Muscle layer of duodenum (tissue), 2 donors: ENCODE results near the gene RAB38.

ENCODE experiments used
- H3K27ac ChIP-seq: one replicate; pipeline ENCODE4 v1.7.0; 2013; ENCODE audit warnings: mild to moderate bottlenecking, low read length
- H3K27me3 ChIP-seq: one replicate; pipeline ENCODE4 v1.7.0; 2013; ENCODE audit warnings: low read depth, mild to moderate bottlenecking, control low read depth, low read length
- H3K36me3 ChIP-seq, 2 donors: one replicate each; pipeline ENCODE4 v1.7.0; 2013; ENCODE audit warnings: low read length in 2 of 2, control low read depth in 1 of 2, mild to moderate bottlenecking in 1 of 2; ENCODE audit not compliant: insufficient read depth in 2 of 2, control insufficient read depth in 1 of 2
- H3K4me1 ChIP-seq, 2 donors: one replicate each; pipeline ENCODE4 v1.7.0; 2013; ENCODE audit warnings: low read length in 2 of 2, mild to moderate bottlenecking in 2 of 2, control low read depth in 1 of 2, moderate library complexity in 1 of 2; ENCODE audit not compliant: insufficient read depth in 2 of 2, control insufficient read depth in 1 of 2
- H3K4me3 ChIP-seq, 2 donors: one replicate each; pipeline ENCODE4 v1.7.0; 2013; ENCODE audit warnings: low read length in 2 of 2, low read depth in 1 of 2, mild to moderate bottlenecking in 1 of 2
- H3K9me3 ChIP-seq, 2 donors: one replicate each; pipeline ENCODE4 v1.7.0; 2013; ENCODE audit warnings: low read length in 2 of 2, control low read depth in 1 of 2, mild to moderate bottlenecking in 1 of 2; ENCODE audit not compliant: control insufficient read depth in 1 of 2
- donor health status: healthy.

The RAB38 gene

DNA sequence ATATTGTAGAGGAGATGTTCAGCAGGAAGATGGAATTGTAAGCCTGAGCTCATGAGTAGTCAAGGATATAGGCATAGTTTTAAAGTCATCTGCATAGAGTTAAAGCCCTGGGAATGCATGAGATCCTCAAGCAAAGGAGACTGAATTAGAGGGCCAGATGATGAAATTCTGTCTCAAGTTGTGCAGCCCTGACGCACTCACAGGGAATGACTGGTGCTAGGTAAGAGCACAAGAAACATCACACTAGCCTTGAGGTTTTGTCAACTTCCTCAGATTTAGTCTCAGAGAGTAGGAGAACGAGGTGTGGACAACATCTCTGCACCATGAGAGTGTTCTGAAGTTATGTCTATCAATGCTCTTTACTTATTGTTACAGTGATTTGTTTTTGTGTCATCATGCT lies 5.8 kb downstream of the RAB38 start:
- Histone ChIP-seq H3K4me3 (no peak overlapping the region), H3K27ac (no peak overlapping the region), H3K27me3 (no peaks in the 10 kb centered on the region), H3K4me1 (no peaks in the 10 kb centered on the region), H3K36me3 (no peaks in the 10 kb centered on the region), H3K9me3 (no peaks in the 10 kb centered on the region)

DNA sequence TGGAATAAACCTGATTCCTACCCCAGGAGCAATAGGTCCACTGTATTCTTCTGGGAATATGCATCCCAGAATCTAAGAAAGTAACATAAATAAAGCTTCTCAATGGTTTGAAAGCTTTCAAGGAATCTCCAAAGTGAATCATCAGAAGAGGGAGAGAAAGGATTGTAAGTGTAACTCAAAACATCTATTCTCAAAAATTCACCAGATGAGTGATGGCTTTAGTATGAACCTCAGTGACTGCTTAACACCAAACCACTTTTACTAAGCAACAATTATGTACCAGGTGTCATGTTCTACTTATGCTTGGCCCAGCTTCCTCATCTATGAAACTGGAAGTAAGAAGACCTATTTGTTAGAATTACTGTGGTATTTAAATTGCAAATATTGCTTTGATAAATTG lies 7.4 kb downstream of the RAB38 start:
- Histone ChIP-seq H3K9me3 (no peaks in the 10 kb centered on the region), H3K4me3 (no peak overlapping the region), H3K27me3 (no peaks in the 10 kb centered on the region), H3K27ac (no peak overlapping the region), H3K4me1 (no peaks in the 10 kb centered on the region), H3K36me3 (no peaks in the 10 kb centered on the region)

DNA sequence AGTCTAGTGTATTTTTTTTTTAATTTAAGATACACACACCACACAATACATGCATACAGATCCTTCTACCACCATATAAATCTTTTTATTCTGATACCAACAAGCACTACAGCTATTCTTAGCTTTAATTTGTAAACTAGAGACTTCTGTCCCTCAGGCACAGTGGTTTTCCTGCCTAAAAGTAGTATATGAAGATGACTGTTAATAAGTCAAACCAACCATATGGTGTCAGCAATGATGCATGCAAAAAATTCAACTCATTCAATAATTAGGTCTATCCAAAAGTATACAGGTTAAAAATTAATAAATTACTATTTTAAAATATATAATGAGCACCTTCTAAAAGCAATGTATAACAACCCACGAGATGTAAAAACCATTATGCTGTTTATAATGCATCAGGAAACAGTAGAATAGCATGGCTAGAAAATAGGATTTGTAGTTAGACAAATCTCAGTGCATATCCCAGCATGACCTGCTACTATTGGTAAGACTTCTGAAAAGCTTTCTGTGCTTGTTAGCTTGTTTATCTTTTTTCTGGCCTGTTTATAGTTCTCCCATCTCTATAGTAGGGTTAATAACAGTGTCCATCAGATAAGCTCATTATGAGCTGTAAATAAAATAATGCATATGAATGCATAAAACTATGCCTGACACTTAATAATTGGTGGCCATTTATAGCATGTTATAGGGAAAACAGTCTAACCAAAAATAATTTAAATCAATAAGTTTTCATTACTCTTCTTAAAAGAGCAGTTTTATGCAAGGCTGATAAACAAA lies 10.2 kb downstream of the RAB38 start:
- H3K27me3 ChIP-seq: no peaks in the 10 kb centered on the region
- no peaks in the 10 kb centered on the region for H3K4me1 ChIP-seq
- H3K9me3 ChIP-seq: no peaks in the 10 kb centered on the region
- H3K27ac ChIP-seq: no peak overlapping the region
- H3K4me3 ChIP-seq: no peak overlapping the region
- no peaks in the 10 kb centered on the region for H3K36me3 ChIP-seq

DNA sequence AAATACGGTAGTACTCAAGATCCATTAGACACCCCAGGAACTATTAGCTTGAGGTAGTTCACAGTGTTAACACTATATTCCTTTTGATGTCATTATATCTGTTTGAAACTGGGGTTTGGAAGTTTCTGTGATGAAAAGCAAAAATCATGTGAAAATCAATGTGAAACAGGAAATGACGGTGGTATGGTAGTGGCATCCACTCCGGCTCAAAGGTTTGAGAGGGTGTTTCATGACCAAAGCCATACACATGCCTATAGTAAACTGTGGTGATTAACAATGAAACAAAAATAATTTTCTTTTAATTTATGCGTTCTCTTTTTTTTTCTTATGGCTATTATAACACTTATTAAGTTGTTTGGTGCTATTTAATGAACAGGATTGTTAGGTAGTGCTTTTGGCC lies 10.9 kb downstream of the RAB38 start:
- Histone ChIP-seq H3K4me3 (no peak overlapping the region), H3K4me1 (no peaks in the 10 kb centered on the region), H3K27ac (no peak overlapping the region), H3K27me3 (no peaks in the 10 kb centered on the region), H3K36me3 (no peaks in the 10 kb centered on the region), H3K9me3 (peaks cover 0 to 3% of the 10 kb centered on the region in 2 donors)

DNA sequence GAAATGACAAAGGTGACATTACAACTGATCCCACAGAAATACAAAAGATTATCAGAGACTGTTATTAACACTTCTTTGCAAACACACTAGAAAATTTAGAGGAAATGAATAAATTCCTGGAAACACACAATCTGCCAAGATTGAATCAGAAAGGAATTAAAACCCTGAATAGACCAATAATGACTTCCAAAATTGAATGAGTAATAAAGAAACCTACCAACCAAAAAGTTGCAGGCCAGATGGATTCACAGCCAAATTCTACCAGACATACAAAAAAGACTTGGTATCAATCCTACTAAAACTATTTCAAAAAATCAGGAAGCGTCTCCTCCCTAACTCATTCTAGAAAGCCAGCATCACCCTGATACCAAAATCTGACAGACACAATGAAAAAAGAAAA lies 17.2 kb downstream of the RAB38 start:
- Histone ChIP-seq H3K27me3 (no peaks in the 10 kb centered on the region), H3K36me3 (no peaks in the 10 kb centered on the region), H3K4me3 (no peak overlapping the region), H3K27ac (no peak overlapping the region), H3K9me3 (peaks cover 3 to 9% of the 10 kb centered on the region in 2 donors), H3K4me1 (no peaks in the 10 kb centered on the region)

DNA sequence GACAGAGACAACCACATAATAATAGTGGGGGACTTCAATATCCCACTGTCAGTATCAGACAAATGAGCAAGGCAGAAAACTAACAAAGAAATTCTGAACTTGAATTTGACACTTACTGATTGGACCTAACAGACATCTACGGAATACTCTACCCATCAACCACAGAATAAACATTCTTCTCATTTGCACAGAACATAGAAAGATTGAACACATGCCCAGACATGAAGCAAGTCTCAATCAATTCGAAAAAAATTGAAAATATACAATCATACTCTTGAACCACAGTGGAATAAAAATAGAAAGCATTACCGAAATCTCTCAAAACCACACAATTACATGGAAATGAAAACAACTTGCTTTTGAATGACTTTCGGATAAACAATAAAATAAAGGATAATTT lies 17.9 kb downstream of the RAB38 start:
- Histone ChIP-seq H3K9me3 (peaks cover 3 to 9% of the 10 kb centered on the region in 2 donors), H3K27ac (no peak overlapping the region), H3K27me3 (no peaks in the 10 kb centered on the region), H3K36me3 (no peaks in the 10 kb centered on the region), H3K4me3 (no peak overlapping the region), H3K4me1 (no peaks in the 10 kb centered on the region)

DNA sequence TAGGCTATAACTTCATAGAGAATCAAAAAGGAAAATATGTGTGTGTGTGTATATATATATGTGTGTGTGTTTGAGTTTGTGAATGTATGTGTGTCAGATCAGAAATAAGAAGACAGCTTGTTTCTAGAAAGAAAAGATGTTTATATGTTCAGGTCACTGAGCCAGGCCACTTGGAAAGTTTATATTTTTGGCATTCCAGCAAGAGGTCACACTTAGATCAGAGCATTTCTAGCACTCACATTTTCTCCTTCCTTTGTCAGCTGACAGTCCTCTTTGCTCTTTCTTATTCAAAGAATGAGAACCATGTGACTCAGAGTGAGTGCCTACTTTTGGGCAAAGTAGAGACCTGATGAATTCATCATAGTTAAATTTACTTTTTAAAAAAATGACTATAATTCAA lies 22.9 kb downstream of the RAB38 start:
- H3K4me3 ChIP-seq: no peak overlapping the region
- no peaks in the 10 kb centered on the region for H3K27me3 ChIP-seq
- H3K36me3 ChIP-seq: no peaks in the 10 kb centered on the region
- no peaks in the 10 kb centered on the region for H3K4me1 ChIP-seq
- peaks cover 3 to 5% of the 10 kb centered on the region in 2 donors for H3K9me3 ChIP-seq
- H3K27ac ChIP-seq: no peak overlapping the region

DNA sequence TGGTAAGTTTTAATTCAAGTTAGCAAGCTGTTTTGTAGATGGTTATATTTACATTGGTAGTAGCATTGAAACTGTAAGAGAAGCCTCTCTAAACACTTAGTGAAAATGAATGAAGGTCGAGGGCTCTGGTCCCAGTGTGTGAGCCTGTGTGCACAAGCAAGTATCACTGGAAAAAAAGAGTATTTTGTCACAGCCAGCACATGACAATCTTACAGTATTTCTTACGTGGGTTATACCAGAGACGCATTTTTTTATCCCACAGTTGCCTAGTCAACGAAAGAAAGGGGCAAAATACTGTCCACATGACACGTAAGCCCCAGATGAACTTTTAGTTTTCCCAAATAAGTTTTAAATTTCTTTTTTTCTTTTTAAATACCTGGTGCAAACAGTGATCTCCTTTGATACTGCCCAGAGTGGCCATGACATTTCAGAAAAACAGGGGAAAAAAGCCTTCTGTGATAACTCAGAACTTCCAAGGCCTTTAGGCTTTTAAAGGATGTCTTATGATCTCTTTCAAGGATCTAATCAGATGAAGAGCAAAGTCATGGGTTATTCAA lies 23.5 kb downstream of the RAB38 start:
- no peak overlapping the region for H3K27ac ChIP-seq
- H3K36me3 ChIP-seq: no peaks in the 10 kb centered on the region
- peaks cover 3 to 5% of the 10 kb centered on the region in 2 donors for H3K9me3 ChIP-seq
- no peaks in the 10 kb centered on the region for H3K4me1 ChIP-seq
- H3K4me3 ChIP-seq: no peak overlapping the region
- H3K27me3 ChIP-seq: no peaks in the 10 kb centered on the region

DNA sequence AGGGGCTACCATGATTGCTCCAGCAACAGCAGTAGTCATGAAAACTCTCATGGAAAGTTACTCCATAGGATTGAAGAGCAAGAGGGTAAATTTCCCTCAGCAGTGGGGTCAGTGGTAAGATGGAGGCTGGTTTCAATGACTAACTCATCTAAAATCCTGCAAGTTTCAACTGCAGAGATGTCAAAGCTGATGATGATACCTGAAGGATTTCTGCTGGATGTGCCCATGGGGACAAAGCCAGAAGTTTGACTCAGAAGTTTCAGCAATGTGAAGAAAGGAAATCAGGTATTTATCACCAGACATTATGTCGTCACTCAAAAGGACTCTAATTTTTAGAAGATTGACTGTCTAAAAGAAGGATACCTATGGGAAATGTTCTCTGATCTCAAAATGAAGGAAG lies 29.1 kb downstream of the RAB38 start:
- H3K36me3 ChIP-seq: no peaks in the 10 kb centered on the region

DNA sequence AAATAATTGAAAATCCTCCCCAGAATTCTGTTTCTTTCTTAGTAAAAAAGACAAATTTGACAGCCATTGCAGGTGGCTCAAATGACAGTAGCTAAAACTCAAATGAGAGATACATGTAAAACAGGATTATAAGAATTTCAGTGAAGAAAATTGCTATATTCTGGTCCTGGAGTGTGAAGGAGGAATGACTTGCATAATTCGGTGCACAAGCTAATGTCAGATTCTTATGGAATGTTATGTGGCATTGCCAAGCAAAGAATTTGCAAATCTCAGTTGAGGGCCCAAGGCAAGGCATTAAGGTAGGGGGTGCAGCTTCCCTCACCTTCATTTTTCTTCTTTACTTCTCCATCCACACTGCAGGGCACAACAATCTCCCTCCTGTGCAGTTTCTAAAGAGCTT lies 35.4 kb downstream of the RAB38 start:
- Histone ChIP-seq H3K27ac (no peak overlapping the region), H3K27me3 (no peaks in the 10 kb centered on the region), H3K9me3 (no peaks in the 10 kb centered on the region), H3K4me3 (no peak overlapping the region), H3K4me1 (no peaks in the 10 kb centered on the region), H3K36me3 (no peaks in the 10 kb centered on the region)

More for the DNA sequence above, 29.1 kb downstream of the RAB38 start:
- Histone ChIP-seq H3K27me3 (no peaks in the 10 kb centered on the region), H3K4me3 (no peak overlapping the region), H3K4me1 (no peaks in the 10 kb centered on the region), H3K9me3 (no peaks in the 10 kb centered on the region), H3K27ac (no peak overlapping the region)

DNA sequence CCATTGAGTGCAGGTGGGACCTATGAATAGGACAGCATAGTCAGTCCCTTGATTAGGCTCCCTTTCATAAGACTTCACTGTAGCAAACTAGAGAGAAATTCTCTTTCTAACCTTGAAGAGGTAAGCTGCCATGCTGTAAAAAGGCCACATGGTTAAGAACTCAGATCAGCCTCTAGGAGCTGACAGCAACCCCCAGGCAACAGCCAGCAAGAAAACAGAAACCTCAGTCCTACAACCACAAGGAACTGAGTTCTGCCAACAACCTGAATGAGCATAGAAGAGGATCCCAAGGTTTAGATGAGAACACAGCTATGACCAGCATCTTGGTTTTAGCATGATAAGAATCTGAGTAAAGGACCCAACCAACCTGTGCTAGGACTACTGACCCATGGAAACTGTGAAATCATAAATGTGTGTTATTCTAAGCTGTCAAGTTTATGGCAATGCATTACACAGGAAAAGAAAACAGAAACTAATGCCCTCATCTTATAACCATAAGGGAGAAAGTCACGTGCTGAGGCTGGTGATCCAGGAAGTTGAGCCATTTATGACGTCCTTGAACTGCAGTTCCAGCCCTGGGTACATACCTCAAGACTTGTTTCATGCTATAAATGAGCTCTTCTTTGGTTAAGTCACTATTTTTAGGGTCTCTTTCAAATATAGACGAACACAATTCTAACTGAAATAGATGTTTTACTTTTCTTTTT lies 43.3 kb downstream of the RAB38 start:
- Histone ChIP-seq H3K4me3 (no peak overlapping the region), H3K27me3 (no peaks in the 10 kb centered on the region), H3K36me3 (no peaks in the 10 kb centered on the region), H3K4me1 (no peaks in the 10 kb centered on the region), H3K27ac (no peak overlapping the region), H3K9me3 (peaks cover 0 to 3% of the 10 kb centered on the region in 2 donors)
